NCI-H748 treated with DMSO at 0.1 percent for 48 hours (cell line): Measurements from ENCODE around the gene LRMDA.

ENCODE experiments used
- DNase-seq: peaks from one replicate; lab custom pipeline; 2025; lab: John Stamatoyannopoulos, UW

The LRMDA gene

GRCh38 chr10:76338187-76338586 is 906.8 kb downstream of the LRMDA start:
- no peak for DNase-seq

- no peak for DNase-seq
These were observed 910.3 kb downstream of the LRMDA start for GRCh38 chr10:76341740-76342139.

GRCh38 chr10:76342996-76343395 is 911.6 kb downstream of the LRMDA start:
- DNase-seq = no peak

- no peak for DNase-seq
These were observed 916.4 kb downstream of the LRMDA start for GRCh38 chr10:76347832-76348231.

GRCh38 chr10:76350583-76350982 is 919.2 kb downstream of the LRMDA start:
- no peak for DNase-seq

GRCh38 chr10:76352300-76352699 is 920.9 kb downstream of the LRMDA start:
- DNase-seq = no peak

GRCh38 chr10:76353237-76353851 is 921.9 kb downstream of the LRMDA start:
- DNase-seq = no peak

- DNase-seq = no peak
These were observed 922.9 kb downstream of the LRMDA start for GRCh38 chr10:76354212-76354738.

- no peak for DNase-seq
These were observed 923.5 kb downstream of the LRMDA start for GRCh38 chr10:76354921-76355320.

- no peak for DNase-seq
These were observed 925.1 kb downstream of the LRMDA start for GRCh38 chr10:76356557-76356956.

GRCh38 chr10:76357726-76358415 is 926.4 kb downstream of the LRMDA start:
- DNase-seq = no peak

GRCh38 chr10:76358743-76359395 is 927.4 kb downstream of the LRMDA start:
- DNase-seq = no peak

- no peak for DNase-seq
These were observed 944.3 kb downstream of the LRMDA start for GRCh38 chr10:76375761-76376160.

GRCh38 chr10:76382381-76382851 is 951.0 kb downstream of the LRMDA start:
- DNase-seq = no peak

GRCh38 chr10:76388321-76389023 is 957.0 kb downstream of the LRMDA start:
- DNase-seq = no peak

GRCh38 chr10:76393875-76394706 is 962.7 kb downstream of the LRMDA start:
- DNase-seq = no peak

- no peak for DNase-seq
These were observed 963.3 kb downstream of the LRMDA start for GRCh38 chr10:76394707-76395042.

- no peak for DNase-seq
These were observed 963.8 kb downstream of the LRMDA start for GRCh38 chr10:76395251-76395650.

- no peak for DNase-seq
These were observed 964.7 kb downstream of the LRMDA start for GRCh38 chr10:76396134-76396533.

GRCh38 chr10:76397181-76398042 is 966.0 kb downstream of the LRMDA start:
- DNase-seq = no peak
